Fibroblast of mammary gland (primary cell): ENCODE data around the gene MYO7B.

Source experiments
- DNase-seq: peaks from one replicate; pipeline ENCODE4 v3.0.0-alpha.2; 2010; ENCODE audit warnings: low read depth
- H3K4me3 ChIP-seq: 2 replicates; pipeline ENCODE4 v1.5.1; 2011; ENCODE audit warnings: low read depth, mild to moderate bottlenecking, low read length, moderate library complexity; ENCODE audit not compliant: control insufficient read depth
- TF ChIP-seq, protein P1 (sequence below): conservative IDR thresholded peaks from 2 replicates; pipeline ENCODE4 v1.5.1; 2011; ENCODE audit warnings: low read depth, low read length, inconsistent platforms; ENCODE audit not compliant: control insufficient read depth, insufficient read depth

The MYO7B gene

DNA sequence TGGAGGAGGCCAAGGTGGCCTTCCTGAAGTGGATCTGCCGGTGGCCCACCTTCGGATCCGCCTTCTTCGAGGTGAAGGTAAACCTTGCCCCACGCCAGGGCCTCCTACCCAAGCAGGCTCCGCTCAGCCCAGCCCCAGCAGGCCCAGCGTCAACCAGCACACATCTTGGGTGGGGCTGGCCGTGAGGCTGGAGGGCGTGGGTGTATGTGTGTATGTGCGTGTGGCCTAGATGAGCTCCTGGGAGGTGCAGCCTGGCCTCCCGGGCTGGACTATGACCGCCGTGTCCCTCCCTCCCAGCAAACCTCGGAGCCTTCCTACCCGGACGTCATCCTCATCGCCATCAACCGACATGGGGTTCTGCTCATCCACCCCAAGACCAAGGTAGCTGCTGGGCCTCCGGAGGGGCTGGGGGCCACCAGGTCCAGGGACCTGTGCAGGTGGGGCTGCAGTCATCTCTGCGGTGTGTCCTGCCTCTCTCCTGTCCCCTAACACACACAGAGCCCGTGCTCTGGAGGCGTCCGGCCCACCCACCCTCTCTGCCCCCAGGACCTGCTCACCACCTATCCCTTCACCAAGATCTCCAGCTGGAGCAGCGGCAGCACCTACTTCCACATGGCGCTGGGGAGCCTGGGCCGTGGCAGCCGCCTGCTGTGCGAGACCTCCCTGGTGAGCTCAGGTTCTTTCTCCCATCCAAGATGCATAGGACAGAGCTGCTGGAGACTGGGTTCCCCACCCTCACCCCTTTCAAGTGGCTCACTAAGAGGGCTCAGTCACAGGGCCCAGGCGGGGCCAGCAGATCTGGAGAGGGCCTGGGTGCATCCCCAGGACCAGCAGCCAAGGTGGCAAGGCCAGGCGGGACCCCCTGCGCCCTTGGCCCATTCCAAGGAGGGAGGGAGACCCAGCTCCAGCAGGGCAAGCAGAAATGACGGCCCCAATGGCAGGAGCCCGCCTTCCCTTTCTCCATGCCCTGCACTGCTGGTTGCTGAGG is 101.1 kb downstream of the MYO7B start:
- TF ChIP-seq, protein P1, sequence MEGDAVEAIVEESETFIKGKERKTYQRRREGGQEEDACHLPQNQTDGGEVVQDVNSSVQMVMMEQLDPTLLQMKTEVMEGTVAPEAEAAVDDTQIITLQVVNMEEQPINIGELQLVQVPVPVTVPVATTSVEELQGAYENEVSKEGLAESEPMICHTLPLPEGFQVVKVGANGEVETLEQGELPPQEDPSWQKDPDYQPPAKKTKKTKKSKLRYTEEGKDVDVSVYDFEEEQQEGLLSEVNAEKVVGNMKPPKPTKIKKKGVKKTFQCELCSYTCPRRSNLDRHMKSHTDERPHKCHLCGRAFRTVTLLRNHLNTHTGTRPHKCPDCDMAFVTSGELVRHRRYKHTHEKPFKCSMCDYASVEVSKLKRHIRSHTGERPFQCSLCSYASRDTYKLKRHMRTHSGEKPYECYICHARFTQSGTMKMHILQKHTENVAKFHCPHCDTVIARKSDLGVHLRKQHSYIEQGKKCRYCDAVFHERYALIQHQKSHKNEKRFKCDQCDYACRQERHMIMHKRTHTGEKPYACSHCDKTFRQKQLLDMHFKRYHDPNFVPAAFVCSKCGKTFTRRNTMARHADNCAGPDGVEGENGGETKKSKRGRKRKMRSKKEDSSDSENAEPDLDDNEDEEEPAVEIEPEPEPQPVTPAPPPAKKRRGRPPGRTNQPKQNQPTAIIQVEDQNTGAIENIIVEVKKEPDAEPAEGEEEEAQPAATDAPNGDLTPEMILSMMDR: no peak
- no peak overlapping the region for H3K4me3 ChIP-seq
- no peak for DNase-seq

DNA sequence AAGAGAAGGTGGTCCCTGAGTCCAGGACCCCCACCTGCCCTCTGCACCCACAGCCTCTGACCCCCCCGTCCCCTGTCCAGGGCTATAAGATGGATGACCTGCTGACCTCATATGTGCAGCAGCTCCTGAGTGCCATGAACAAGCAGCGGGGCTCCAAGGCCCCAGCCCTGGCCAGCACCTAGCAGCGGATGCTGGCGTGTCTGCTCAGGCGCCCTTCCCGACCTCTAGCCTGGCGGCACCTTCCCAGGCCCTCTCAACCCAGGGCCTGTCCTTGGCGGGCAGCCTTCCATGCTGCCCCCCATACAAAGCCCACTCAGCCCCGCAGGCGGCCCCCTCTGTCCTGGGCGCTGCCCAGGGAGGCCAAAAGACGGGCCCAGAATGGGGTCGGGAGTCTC is 101.8 kb downstream of the MYO7B start:
- no peak for DNase-seq
- TF ChIP-seq, protein P1: no peak
- no peak overlapping the region for H3K4me3 ChIP-seq

DNA sequence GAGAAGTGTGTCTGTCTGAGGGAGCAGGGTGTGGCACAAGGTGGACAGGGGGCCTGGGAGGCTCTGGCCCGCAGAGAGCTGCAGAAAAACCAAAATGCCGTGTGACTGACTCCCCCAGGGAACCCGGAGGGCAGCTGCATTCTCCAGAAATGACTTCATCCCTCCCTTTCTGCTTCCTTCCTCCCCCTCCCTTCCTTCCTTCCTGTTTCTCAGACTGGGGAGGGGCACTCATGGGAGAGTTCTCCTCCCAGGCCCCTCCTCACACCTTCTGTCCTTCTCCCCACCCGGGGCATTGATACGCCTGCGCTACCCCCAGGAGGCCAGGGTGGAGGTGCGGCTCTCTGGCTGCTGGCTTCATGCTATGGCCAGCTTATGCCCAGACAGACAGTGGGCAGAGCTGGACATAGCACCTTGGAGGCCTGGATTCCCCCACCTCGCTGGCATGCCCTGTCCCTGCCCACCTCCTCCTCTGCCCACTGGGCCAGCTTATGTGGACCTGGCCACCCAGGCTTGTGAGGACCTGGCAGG is 102.3 kb downstream of the MYO7B start:
- TF ChIP-seq, protein P1: no peak
- DNase-seq: peak; percentile 74
- H3K4me3 ChIP-seq: no peak overlapping the region

DNA sequence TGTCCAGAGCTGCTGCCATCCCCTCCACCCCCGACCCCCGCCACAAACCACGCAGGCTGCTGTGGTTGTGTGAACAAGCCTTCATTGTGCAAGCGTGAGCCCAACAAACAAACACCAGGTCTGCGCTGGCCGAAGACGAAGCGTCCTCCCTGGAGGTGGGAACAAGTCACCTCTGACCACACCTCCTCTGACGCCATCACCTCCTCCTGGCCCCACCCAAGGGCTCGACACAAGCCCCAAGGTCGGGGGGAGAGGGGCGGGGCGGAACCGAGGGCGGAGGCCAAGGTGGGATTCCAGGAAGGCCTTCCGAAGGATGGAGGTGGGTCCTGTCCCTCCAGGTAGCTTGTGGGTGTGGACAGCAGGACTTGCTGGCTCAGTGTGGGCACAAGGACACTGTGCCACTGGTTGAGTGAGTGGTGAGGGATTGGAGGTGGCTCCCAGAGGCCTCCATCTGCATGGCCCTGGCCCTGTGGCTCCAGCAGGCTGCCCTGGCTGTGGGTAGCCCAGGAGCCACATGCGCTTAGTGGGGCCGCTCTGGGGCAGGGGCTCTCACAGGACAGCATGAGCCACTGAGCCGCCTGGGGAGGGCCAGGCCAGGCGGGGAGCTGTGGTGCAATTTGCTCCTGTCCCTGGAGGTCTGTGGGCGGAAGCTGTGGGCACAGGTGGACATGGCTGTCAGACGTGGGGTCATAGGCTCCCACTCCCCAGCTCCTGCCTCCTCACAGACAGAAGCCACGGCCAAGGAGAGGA is 103.1 kb downstream of the MYO7B start:
- TF ChIP-seq, protein P1: no peak
- H3K4me3 ChIP-seq: no peak overlapping the region
- peak; percentile 8 for DNase-seq

DNA sequence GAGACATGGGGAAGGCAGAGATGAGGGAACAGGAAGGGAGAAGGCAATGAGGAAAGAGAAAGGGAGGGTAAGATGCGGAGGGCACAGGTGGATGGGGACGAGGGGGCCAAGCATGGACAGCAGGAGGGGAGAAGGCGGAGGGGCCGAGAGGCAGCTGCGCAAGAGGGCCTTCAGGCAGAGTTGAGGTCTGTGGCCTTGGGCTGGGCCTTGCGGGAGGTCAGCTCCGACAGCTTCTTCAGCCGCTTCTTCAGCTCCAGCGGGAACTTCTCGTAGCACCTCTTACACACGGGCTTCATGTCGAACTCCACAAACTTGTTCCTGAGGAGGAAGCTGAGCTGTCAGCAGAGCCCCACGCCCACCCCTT is 103.6 kb downstream of the MYO7B start:
- no peak overlapping the region for H3K4me3 ChIP-seq
- TF ChIP-seq, protein P1: no peak
- no peak for DNase-seq

DNA sequence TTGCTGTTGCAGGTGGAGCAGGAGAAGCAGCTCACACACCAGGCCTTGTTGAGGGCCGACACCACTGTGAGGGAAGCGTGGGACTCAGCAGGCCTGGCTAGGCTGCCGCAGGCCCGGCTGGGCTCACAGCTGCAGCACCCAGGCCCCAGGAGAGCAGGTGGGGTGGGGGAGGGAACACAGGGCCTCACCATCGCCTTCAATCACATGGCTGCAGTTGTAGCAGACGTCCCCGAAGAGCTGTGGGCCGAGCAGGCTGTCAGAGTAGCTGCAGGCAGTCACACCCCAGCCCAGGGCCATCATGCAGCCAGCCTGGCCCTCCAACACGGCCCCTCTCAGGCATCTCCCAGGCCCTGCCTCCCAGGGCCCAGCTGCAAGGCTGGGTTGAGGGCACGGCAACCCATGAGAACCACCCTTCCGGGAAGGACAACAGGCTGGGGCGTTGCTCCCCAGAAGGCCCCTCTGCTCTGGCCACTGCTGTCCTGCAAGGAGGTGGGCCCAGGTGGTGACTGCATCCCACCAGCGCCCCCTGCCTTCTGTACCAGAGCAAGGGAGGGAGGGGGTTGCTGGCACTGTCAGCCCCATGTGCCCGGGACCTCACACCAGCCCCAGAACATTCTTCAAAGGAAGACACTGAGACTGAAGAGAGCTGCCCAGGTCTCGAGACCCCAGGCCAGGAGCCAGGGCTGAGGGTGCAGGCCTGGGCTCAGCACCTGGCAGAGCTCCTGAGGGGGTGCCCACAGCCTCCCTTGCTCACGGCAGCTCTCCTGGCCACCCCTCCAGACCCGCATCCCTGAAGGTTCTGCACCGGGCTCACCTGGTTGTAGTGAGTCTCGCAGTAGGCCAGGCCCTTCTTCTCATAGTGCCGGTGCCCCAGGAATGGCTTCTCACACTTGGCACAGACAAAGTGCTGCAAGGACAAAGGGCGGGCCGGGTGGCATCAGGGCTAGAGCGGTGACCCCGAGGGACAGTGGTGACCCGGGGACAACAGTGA is 104.9 kb downstream of the MYO7B start:
- no peak for DNase-seq
- H3K4me3 ChIP-seq: no peak overlapping the region

More for the DNA sequence above, 104.9 kb downstream of the MYO7B start:
- TF ChIP-seq, protein P1: peak; percentile 22
